Activated T-helper 2 cell treated with anti-CD3 and anti-CD28 coated beads, Interferon-gamma antibody, Interleukin-2, Interleukin-4, amounts not matched to agents 10 μg/mL and 5 μg/mL and 100 μg/mL, durations not matched to agents 14 hours and 24 hours and 36 hours (primary cell): ENCODE measurements around the gene LORICRIN. TPM values are rescaled to one million over a fixed set of nuclear protein-coding genes. Genes with fewer than 3 reads are reported as not detected.

Experiments
- DNase-seq: peaks from one replicate; pipeline ENCODE4 v3.0.0; 2021; ENCODE audit warnings: low spot score
- H3K27ac Mint-ChIP-seq: one replicate; pipeline ENCODE4 v1.8.0; 2021; ENCODE audit warnings: mixed read lengths
- H3K27me3 Mint-ChIP-seq: one replicate; pipeline ENCODE4 v1.8.0; 2021; ENCODE audit warnings: low read depth, mixed read lengths
- H3K36me3 Mint-ChIP-seq: one replicate; pipeline ENCODE4 v1.8.0; 2021; ENCODE audit warnings: low read depth, mixed read lengths
- H3K4me1 Mint-ChIP-seq: one replicate; pipeline ENCODE4 v1.8.0; 2021; ENCODE audit warnings: low read depth, mixed read lengths
- H3K4me3 Mint-ChIP-seq: one replicate; pipeline ENCODE4 v1.8.0; 2021; ENCODE audit warnings: low read depth, mild to moderate bottlenecking, moderate library complexity, mixed read lengths
- H3K9me3 Mint-ChIP-seq: one replicate; pipeline ENCODE4 v1.8.0; 2021; ENCODE audit warnings: mixed read lengths
- intact Hi-C: fragments of 100-400 bp; cut with micrococcal nuclease; formaldehyde crosslinking; loops from one replicate; pipeline ENCODE4 v1.15.1; 2023
- total RNA-seq: library from RNA; stranded (reverse); gene quantifications from 2 replicates; pipeline ENCODE4 v1.2.3, GENCODE V29; 2022

The LORICRIN gene
- total RNA-seq, 1 donor from 2014 or later, result not detected

DNA sequence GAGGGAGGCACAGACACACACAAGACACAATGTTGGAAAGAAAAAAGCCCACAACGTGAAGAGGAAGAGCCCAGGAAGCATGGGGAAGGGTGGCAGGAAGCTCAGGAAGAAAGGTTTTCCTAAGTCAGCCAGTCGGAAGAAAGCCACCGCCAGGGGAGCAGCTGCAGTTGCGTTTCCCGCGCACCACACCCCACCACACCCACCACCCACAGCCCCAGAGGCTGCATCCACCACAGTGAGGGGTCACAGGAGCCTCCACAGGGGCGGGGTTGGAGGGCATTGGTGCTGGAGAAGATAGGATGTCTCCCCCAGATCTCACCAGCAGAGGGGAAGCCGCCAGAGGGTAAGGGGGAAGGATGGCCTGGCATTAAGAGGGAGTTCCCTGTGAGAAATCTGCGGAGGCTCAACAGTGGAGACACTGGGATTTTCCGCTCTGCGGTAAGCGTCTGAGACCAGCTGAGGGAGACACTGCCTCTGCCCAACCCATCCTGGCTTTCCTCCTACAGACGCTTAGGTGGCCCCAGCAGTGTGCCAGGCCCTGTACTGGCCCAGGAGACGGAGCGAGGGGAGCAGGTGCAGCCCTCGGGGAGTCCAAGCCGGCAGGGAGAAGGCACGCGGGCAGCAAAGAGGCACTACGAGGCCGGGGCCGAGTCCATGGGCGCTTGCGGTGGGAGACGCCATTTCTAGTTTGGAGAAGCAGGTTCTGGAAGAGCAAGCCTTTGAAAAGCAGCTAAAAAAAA is 33.4 kb downstream of the LORICRIN start:
- H3K27ac Mint-ChIP-seq, result no peak overlapping the region
- intact Hi-C loops, result no loop called here

DNA sequence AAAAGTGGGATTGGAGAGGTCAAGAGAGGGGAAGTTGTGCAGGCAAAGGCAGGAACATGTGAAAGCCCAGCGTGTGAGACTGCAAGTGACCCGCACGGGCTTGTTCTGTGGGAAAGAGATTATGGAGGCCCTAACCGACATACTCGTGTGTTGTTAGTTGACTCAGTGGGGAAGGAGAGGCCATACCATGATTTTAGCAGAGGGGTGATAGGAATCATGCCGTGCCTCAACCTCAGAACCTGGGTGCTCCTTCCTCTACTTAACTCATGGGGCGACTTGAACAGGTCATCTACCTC is 33.9 kb downstream of the LORICRIN start:
- no peaks in the 10 kb centered on the region for H3K36me3 Mint-ChIP-seq
- H3K4me3 Mint-ChIP-seq, result no peak overlapping the region
- no peaks in the 10 kb centered on the region for H3K9me3 Mint-ChIP-seq
- no peak overlapping the region for H3K27ac Mint-ChIP-seq
- H3K27me3 Mint-ChIP-seq, result peaks cover 2% of the 10 kb centered on the region
- H3K4me1 Mint-ChIP-seq, result peaks cover 4% of the 10 kb centered on the region
- intact Hi-C loops, result no loop called here
- no peak for DNase-seq

More for the DNA sequence above, 33.4 kb downstream of the LORICRIN start:
- Mint-ChIP-seq H3K36me3 (no peaks in the 10 kb centered on the region), H3K9me3 (no peaks in the 10 kb centered on the region), H3K4me3 (no peak overlapping the region), H3K4me1 (peaks cover 4% of the 10 kb centered on the region), H3K27me3 (peaks cover 2% of the 10 kb centered on the region)
- no peak for DNase-seq

DNA sequence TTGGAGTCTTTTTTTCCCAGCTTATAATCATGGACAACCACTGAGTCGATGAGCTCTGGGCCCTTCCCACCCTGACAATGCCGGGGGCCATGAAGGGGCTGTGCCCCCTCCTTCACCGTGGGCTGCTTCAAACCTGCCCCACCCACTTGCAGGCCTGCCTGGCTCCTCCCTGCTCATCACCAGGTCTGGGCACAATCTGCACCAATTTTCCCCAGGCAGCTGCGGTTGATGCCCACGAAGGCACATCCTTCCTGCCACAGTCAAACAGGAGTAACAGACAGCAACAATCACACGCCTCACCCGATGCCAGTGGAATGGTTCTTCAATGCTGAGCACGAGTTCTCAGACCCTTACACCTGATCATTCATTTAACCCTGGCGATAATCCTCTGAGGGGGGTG is 34.4 kb downstream of the LORICRIN start:
- Mint-ChIP-seq H3K27me3 (peaks cover 2% of the 10 kb centered on the region), H3K4me1 (peaks cover 4% of the 10 kb centered on the region), H3K27ac (no peak overlapping the region), H3K36me3 (no peaks in the 10 kb centered on the region), H3K9me3 (no peaks in the 10 kb centered on the region), H3K4me3 (no peak overlapping the region)
- DNase-seq, result no peak
- intact Hi-C loops, result no loop called here

DNA sequence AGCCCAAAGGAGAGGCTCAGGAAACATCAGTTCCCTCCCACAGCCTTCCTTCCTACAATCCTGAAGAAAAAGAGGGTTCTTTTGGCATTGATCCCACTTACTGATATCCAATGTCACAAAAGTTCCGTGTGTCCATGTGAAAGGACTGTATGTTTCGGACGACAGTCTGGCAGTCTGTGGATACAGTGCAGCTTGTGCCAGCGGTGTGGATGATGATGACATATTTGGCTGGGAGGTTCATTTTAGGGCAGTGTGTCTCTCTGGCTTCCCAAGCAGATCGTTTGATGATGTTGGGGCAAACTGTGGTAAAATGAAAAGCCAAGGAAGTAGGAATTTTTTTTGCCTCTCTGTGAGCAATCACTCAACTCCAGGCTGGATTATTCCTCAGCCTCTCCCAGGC is 42.8 kb downstream of the LORICRIN start:
- H3K4me1 Mint-ChIP-seq, result no peaks in the 10 kb centered on the region
- DNase-seq, result no peak
- H3K27ac Mint-ChIP-seq, result no peak overlapping the region
- intact Hi-C loops, result no loop called here
- no peaks in the 10 kb centered on the region for H3K36me3 Mint-ChIP-seq
- no peak overlapping the region for H3K4me3 Mint-ChIP-seq
- H3K27me3 Mint-ChIP-seq, result peaks cover 3% of the 10 kb centered on the region
- no peaks in the 10 kb centered on the region for H3K9me3 Mint-ChIP-seq

DNA sequence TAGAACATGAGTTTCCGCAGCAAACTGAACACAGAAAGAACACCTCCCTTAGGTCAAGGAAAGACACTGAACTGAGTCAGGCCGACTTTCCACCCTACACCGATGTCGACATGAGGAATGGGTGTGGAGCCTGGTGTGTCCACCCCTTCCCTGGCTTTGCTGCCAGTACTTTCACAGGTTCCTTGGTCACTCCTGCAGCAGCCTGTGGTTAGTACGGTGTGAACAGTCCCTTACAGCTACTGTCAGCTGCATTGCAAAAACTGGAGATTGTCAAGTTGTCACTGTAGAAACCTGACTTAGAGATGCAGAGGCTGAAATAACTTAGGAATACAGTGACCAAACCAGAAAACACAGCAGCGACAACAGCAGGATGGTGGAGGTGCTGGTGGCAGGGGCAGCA is 46.2 kb downstream of the LORICRIN start:
- Mint-ChIP-seq H3K4me3 (no peak overlapping the region), H3K27ac (no peak overlapping the region), H3K4me1 (no peaks in the 10 kb centered on the region), H3K36me3 (no peaks in the 10 kb centered on the region), H3K9me3 (no peaks in the 10 kb centered on the region), H3K27me3 (peaks cover 3% of the 10 kb centered on the region)
- DNase-seq, result no peak
- intact Hi-C loops, result no loop called here

DNA sequence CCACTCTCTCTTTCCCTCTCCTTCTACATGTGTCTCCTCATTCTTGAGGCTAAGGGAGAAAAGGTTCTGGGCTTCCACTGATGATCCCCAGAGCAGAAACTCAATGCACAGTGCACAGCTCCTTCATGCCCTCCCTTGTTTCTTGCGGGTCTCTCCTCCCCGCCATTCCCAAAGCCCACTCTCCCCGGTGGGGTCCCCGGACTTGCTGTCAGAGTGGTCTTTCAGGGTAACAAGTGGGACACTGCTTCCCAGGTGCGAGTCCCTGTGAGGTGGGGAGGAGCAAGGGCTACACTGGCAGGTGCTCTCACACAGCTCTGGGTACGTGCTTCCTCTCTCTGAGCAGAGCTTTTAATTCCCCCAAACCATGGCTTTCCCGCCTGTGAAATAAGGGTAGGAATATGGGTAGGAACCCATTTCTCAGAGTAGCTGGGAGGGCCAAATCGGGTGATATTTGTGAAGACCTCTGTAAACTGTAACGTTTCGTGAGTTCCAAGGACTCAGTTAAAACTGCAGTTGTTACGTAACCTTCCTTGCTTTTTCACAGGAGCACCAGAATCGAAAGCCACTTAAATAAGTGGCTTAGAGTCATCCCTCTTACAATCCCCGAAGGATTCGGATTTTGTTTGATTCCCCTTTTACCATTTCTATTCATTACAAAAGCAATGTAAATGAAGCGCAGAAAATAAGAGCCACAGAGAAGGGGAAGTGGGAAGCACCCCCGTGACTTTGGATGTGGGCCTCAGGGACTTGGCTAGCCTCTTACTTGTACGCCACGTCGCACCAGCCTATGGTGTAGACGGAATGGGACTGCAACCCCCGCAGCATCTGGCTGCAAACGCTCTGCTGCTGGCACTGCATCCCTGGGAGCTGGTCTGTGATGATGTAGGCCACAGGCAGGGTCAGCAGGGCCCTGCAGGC is 47.1 kb downstream of the LORICRIN start:
- no peaks in the 10 kb centered on the region for H3K4me1 Mint-ChIP-seq
- H3K9me3 Mint-ChIP-seq, result no peaks in the 10 kb centered on the region
- no peak overlapping the region for H3K27ac Mint-ChIP-seq
- DNase-seq, result no peak
- peaks cover 3% of the 10 kb centered on the region for H3K27me3 Mint-ChIP-seq
- H3K36me3 Mint-ChIP-seq, result no peaks in the 10 kb centered on the region
- H3K4me3 Mint-ChIP-seq, result no peak overlapping the region
- intact Hi-C loops, result no loop called here

DNA sequence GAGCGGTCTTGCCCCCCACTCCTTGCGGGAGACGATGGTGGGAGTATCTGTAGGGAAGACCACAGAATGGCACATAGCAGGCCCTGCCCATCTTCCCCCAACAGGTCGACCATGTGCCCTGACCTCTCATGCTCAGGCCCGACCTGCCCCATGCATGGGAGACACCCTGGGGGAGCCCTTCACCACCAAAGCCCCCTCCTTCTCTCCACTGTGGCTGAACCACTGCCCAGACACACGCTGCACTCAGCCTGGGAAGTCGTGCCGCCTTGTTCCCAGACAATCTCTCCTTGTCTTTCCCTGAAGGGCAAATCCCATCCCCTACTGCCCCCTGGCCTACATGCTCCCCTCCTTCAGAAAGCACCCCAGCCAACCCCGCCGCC is 47.7 kb downstream of the LORICRIN start:
- intact Hi-C loops, result no loop called here
- peaks cover 3% of the 10 kb centered on the region for H3K27me3 Mint-ChIP-seq
- H3K4me1 Mint-ChIP-seq, result no peaks in the 10 kb centered on the region
- H3K9me3 Mint-ChIP-seq, result no peaks in the 10 kb centered on the region
- no peak overlapping the region for H3K27ac Mint-ChIP-seq
- no peak for DNase-seq
- no peak overlapping the region for H3K4me3 Mint-ChIP-seq
- H3K36me3 Mint-ChIP-seq, result no peaks in the 10 kb centered on the region

DNA sequence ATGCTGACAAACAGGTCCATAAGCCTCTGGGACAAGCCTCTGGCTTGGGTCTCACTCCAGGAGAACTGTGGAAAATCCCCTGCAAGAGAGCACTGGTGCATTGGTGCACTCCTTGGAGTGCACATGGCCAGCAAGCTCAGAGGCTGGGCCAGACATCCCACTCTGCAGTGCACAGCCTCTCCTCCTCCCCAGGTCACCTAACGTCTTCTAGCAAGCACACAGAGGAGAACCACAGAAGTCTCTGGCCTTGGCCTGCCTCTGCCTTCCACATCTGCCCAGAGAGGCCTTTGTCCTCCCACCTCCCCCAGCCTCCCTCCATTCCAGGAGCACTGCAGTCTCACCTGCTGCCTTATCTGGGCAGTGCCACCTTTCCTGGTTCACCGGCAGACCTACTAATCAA is 49.1 kb downstream of the LORICRIN start:
- Mint-ChIP-seq H3K4me3 (no peak overlapping the region), H3K9me3 (no peaks in the 10 kb centered on the region), H3K27ac (no peak overlapping the region), H3K36me3 (no peaks in the 10 kb centered on the region), H3K4me1 (no peaks in the 10 kb centered on the region), H3K27me3 (peaks cover 5% of the 10 kb centered on the region)
- no peak for DNase-seq
- intact Hi-C loops, result no loop called here

DNA sequence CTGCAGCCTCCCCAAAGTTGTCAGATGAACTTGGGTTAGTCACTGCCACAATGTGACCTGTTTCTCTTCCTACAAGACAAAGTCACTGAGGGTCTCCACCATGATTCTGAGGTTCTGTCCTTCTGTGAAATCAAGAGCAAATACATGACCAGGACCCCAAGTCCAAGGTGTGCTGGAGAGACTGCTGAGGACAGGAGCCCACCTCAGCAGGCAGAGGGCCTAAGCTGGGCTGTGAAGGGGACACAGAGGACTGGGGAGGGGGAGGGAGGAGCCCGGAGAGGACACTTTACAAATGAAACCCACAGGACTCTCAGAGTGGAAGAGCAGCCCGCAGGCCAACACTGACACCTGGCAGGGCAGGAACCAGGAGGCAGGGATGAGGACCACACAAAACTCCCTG is 50.0 kb downstream of the LORICRIN start:
- no peak for DNase-seq
- H3K27me3 Mint-ChIP-seq, result peaks cover 5% of the 10 kb centered on the region
- H3K9me3 Mint-ChIP-seq, result no peaks in the 10 kb centered on the region
- H3K4me3 Mint-ChIP-seq, result no peak overlapping the region
- intact Hi-C loops, result no loop called here
- no peaks in the 10 kb centered on the region for H3K4me1 Mint-ChIP-seq
- H3K27ac Mint-ChIP-seq, result no peak overlapping the region
- no peaks in the 10 kb centered on the region for H3K36me3 Mint-ChIP-seq

DNA sequence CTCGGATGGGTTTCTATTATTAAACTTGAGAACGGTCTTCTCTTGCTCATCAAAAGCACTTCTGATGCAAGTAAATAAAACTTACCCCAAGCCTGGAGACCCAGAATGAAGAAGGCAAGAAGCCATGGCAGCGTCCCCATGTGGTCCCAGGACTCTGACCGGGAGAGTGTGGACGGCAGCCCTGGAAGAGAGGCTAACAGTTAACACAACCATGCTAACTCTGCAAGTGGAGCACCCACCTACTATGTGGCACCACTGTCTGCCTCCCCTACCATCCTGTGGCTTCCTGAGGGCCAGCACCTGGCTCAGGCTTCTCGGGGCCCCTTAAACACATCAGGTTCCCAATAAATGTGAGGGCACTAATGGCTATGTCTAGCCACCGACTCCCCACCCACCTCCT is 51.0 kb downstream of the LORICRIN start:
- intact Hi-C loops, result no loop called here
- Mint-ChIP-seq H3K4me3 (no peak overlapping the region), H3K27me3 (peaks cover 4% of the 10 kb centered on the region), H3K4me1 (no peaks in the 10 kb centered on the region), H3K36me3 (no peaks in the 10 kb centered on the region), H3K27ac (no peak overlapping the region), H3K9me3 (no peaks in the 10 kb centered on the region)
- DNase-seq, result no peak

Other genes with a start within 250 kb of the LORICRIN start
- not detected in 2 replicates for gene SPRR1B, start 228.5 kb upstream of the LORICRIN start, total RNA-seq
- gene SPRR2D, start 218.6 kb upstream of the LORICRIN start, total RNA-seq, result not detected in 2 replicates
- gene SPRR2A, start 202.2 kb upstream of the LORICRIN start, total RNA-seq, result not detected in 2 replicates
- not detected in 2 replicates for gene SPRR2B, start 188.1 kb upstream of the LORICRIN start, total RNA-seq
- not detected in 2 replicates for gene SPRR2E, start 165.2 kb upstream of the LORICRIN start, total RNA-seq
- not detected in 2 replicates for gene SPRR2F, start 146.2 kb upstream of the LORICRIN start, total RNA-seq
- not detected in 2 replicates for gene SPRR2G, start 108.8 kb upstream of the LORICRIN start, total RNA-seq
- gene LELP1, start 56.3 kb upstream of the LORICRIN start, total RNA-seq, result not detected in 2 replicates
- gene PRR9, start 42.1 kb upstream of the LORICRIN start, total RNA-seq, result not detected in 2 replicates
- gene PGLYRP3, start 53.3 kb downstream of the LORICRIN start, total RNA-seq, result not detected in 2 replicates
- not detected in 2 replicates for gene PGLYRP4, start 89.2 kb downstream of the LORICRIN start, total RNA-seq
- gene S100A9, start 98.2 kb downstream of the LORICRIN start, total RNA-seq, result not detected in 2 replicates
- not detected in 2 replicates for gene S100A12, start 115.9 kb downstream of the LORICRIN start, total RNA-seq
- gene S100A8, start 131.4 kb downstream of the LORICRIN start, total RNA-seq, result not detected in 2 replicates
- gene S100A7A, start 156.8 kb downstream of the LORICRIN start, total RNA-seq, result not detected in 2 replicates
- not detected in 2 replicates for gene S100A7, start 201.0 kb downstream of the LORICRIN start, total RNA-seq